Activated effector memory CD4-positive, alpha-beta T cell treated with Interleukin-2 at 50 U/mL for 16 hours (primary cell): Measurements from ENCODE around the gene UCK1.
"Not testable (repeated sequence)": the region's sequence is repeated elsewhere in the genome, so short reads cannot be mapped to it uniquely, and the experiment has no call there.

ENCODE experiments used
- DNase-seq: peaks from one replicate; pipeline ENCODE4 v3.0.0-alpha.2; 2020

The UCK1 gene

DNA sequence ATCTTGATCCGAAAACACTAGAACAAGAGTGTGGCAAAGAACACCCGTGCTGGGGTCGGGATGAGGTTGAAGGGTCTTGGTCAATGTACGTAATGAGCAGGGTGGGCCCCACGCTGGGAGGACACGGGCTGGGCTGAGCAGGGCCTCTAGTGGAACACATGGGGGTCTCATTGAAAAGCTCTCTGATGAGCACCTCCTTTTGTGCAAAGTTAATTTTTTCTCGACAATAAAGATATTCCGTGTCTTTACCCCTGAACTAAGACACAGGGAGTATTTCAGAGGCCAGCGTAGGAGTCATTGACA, 8.0 kb downstream of the UCK1 start:
- DNase-seq: no peak

DNA sequence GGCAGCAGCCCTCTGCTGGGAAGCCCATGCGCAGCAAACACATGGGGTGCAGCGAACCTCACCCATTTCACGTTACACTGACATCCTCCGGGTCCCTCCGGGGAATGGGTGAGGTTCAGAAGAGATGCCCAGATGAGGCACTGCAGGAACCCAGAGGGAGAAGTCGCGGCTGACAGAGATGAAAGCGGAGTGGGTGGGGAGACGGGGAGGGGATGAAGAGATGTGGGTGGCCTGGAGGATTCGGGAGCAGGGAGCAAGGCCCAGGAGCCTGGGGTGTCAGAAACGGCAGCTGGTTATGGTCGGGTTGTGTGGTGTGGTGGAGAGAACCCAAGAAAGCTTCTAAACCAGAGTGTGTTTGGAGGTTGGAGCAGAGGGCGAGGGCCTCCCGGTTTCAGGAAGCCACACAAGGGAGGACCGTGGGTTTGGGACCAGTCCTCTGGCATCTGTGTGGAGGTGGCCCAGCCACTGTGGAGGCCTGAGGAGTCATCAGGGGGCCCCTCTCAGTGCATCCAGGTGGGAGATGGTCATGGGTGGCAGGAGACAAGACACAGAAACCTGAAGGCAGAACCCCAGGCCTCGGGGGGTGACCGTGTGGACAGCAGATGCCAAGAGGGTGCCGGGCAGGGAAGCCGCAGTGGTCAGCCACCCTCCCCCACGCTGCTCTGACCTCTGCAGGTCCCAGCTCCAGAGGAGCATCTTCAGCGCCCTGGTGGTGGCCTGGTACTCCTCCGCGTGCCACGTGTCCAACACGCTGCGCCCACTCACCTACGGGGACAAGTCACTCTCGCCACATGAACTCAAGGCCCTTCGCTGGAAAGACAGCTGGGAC, 8.6 kb downstream of the UCK1 start:
- DNase-seq: no peak

DNA sequence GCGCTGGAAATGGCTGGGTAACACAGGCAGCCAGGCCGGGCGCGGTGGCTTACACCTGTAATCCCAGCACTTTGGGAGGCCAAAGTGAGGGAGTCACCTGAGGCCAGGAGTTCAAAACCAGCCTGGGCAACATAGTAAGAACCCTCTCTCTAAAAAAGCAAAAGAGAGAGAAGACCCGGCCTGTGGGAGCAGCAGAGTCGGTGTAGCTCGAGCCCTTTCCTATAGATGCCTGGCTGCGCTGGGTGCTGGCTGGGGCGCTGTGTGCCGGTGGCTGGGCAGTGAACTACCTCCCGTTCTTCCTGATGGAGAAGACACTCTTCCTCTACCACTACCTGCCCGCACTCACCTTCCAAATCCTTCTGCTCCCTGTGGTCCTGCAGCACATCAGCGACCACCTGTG, 9.2 kb downstream of the UCK1 start:
- DNase-seq: no peak

DNA sequence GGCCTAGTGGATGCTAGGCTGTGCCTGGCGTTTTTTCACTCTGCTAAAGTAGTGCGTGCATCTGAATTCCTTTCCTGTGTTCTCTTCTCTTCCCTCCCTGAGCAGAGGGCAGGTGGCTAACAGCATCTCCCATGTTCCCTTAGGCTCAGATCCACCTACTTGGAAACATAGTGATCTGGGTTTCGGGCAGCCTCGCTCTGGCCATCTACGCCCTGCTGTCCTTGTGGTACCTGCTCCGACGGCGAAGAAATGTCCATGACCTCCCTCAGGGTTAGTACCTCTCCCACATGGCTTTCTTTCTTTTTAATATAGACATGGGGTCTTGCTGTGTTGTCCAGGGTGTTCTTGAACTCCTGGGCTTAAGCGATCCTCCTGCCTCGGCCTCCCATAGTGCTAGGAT, 9.9 kb downstream of the UCK1 start:
- DNase-seq: no peak

DNA sequence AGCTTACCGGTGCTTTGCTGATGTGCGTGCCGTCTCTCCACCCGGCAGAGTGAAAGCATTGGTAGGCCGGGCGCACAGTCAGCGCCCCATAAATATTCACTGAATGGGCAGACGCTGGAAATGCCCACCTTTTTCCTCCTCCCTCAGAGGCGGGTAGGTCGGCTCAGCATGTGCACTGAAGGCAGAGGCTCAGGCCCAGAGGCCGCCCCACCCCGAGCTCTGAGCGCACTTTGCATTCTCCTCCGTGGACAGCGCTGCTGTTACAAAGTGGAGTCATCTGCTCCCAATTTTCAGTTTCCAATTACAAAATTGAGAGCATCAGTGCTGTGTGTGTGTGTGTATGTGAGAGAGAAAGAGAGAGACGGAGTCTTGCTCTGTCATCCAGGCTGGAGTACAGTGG, 10.6 kb downstream of the UCK1 start:
- no peak for DNase-seq

DNA sequence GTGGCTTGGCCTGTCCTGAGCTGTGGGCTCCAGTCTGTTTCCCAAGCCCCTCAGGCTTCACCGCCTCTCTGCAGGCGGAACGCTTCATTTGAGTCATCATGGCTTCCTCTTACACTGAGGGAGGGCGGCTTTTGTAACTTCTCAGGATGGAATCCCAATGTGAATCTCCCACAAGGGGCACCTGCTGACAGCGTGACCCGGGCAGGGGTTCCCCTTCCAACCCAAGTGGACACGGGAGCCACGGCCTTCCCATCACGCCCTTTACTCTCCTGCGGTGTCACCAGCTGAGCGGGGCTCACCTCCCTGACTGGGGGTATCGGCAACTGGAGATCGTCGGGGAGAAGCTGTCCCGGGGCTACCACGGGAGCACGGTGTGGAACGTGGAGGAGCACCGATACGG, 12.5 kb downstream of the UCK1 start:
- DNase-seq: no peak

DNA sequence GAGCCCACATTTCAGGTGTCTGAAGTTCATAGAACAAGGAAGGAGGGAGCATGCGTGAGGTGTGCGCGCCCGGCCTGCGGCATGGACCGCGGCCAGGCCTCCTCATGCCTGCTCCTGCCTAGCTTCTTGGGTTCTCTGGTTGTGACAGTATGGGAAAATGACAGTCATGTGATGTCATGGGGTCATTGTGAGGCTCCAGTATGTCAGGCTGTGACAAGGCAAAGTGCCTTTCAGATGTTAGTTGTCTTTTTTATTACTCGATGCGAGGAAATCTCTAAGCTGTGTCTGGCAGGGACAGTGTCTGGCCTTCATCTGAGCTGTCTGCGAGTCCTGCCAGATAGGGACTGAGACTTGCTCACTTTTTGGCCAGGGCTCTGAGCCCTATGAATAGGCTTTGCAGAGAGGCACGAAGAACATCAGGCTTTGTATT, 13.3 kb downstream of the UCK1 start:
- no peak for DNase-seq

DNA sequence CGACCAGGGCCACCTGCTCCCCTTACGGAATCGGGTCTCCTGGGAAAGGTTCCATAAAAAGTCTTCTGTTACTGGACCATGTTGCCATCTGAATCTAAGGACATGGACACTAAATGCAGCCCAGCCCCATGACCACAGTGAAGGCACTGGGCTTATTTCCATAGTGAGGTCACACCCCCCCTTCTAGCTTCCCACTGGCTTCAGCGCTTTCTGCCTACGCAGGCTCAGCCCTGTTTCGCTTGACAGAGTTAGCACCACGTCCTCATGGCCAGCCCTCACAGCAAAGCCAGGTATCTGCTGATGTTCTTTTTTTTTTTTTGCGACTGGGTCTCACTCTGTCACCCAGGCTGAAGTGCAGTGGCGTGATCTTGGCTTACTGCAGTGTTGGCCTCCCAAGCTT, 14.1 kb downstream of the UCK1 start:
- DNase-seq: no peak

DNA sequence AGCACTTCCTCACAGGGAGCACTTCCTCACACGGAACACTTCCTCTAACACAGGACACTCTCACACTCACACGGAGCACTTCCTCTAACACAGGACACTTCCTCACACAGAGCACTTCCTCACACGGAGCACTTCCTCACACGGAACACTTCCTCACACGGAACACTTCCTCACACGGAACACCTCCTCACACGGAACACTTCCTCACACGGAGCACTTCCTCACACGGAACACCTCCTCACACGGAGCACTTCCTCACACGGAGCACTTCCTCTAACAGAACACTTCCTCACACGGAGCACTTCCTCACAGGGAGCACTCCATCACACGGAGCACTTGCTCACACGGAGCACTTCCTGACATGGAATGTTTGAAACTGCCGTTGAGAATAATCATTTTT, 15.0 kb downstream of the UCK1 start:
- DNase-seq: no peak

DNA sequence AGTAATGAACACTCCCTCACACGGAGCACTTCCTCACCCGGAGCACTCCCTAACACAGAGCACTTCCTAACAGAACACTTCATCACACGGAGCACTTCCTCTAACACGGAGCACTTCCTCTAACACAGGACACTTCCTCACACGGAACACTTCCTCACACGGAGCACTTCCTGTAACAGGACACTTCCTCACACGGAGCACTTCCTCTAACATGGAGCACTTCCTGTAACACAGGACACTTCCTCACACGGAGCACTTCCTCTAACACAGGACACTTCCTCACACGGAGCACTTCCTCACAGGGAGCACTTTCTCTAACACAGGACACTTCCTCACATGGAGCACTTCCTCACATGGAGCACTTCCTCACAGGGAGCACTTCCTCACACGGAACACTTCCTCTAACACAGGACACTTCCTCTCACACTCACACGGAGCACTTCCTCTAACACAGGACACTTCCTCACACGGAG, 15.5 kb downstream of the UCK1 start:
- not testable (repeated sequence) for DNase-seq

DNA sequence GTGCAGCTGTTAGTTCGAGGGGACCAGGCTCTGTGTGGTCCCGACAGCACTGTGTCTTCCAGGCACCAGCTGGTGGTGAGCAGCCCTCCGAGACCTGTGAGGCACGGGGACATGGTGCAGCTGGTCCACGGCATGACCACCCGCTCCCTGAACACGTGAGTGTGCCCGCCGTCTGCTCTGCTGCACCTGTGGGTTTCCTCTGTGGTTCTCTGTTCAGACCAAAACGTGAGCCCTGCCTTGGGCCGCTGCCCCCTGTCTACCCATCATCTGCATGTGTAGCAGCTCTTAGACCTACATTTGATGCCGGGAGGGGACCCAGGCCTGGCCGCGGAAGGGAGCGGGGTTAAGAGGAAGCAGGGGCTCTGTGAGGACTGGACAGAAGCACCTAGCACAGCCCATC, 17.9 kb downstream of the UCK1 start:
- no peak for DNase-seq

DNA sequence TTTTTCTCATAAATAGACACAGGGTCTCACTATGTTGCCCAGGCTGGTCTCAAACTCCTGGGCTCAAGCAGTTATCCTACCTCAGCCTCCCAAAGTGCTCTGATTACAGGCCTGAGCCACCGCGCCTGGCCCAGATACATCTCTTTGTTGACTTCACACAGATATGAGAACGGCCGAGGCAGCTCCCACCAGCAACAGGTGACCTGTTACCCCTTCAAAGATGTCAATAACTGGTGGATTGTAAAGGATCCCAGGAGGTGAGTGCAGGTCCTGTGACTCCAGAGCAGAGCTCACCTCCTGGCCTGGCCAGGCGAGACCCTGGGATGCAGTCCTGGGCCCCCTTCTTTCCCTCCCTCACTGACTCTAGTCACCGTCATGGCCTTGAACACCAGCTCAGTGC, 19.2 kb downstream of the UCK1 start:
- no peak for DNase-seq

DNA sequence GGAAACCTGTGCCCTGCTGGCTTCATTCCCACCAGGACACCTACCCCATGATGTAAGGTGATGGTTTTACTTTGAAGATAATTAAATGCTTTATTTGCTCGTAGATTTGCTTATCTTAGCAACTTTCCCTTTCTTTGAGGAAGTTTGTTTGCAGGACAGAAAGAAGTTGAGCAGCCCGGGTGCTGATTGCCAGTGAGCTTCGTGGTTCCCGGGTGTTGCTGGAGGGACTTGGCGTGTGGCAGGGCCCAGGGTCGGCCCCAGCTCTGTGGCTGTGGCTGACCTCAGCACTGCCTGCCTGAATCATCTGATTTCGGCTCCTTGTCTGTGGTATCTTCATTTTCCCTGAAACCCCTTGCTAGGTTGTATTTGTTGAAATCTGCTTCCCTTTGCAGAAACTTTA, 19.6 kb downstream of the UCK1 start:
- no peak for DNase-seq

DNA sequence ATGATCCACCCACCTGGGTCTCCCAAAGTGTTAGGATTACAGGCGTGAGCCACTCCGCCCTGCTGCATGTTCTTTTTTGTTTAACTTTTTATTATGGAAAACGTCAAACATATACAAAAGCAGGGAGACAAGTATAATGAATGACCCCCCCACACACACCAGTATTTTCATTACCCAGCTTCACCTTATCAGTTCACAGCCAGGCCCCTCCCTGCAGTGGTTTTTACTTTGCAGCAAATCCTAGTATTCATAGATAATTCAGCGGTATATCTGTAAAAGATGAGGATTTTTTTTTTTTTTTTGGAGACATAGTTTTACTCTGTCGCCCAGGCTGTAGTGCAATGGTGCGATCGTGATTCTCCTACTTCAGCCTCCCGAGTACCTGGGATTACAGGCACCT, 26.1 kb downstream of the UCK1 start:
- DNase-seq: no peak

DNA sequence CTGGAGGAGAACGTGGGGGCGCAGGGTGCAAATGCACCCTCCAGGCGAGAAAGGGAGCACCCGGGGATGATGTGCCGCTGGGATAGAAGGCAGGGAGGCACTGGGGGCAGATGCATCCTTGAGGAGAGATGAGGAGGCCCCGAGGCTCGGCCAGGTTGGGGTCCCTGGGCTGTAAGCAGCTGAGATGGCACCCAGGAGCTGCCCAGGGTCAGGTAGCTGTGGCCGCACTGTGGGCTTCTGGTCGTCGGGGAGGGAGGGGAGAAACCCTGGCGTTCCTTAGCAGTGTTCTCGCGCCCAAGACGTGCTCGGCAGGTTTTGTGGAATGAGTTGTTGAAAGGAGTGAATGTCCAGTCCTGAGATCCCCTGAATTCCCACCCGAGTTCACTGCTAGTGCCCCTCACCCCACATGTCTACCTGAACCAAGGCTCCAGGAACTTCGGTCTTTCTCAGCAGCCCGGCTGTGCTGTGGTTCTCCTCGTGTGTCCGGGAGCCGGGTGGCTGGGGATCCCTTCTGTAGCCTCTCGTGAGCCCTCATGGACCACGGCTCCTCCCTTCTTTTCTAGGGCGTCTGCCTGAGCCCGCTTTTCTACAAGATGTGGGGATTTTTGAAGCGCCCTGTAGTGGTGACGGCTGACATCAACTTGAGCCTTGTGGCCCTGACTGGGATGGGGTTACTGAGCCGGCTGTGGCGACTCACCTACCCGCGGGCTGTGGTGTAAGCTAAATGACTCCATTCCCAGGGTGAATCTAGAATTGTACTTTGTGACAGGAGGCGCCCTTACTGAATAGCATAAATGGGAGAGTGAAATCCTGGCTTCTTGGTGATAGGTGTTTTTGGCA, 27.2 kb downstream of the UCK1 start:
- DNase-seq: peak; percentile 46

DNA sequence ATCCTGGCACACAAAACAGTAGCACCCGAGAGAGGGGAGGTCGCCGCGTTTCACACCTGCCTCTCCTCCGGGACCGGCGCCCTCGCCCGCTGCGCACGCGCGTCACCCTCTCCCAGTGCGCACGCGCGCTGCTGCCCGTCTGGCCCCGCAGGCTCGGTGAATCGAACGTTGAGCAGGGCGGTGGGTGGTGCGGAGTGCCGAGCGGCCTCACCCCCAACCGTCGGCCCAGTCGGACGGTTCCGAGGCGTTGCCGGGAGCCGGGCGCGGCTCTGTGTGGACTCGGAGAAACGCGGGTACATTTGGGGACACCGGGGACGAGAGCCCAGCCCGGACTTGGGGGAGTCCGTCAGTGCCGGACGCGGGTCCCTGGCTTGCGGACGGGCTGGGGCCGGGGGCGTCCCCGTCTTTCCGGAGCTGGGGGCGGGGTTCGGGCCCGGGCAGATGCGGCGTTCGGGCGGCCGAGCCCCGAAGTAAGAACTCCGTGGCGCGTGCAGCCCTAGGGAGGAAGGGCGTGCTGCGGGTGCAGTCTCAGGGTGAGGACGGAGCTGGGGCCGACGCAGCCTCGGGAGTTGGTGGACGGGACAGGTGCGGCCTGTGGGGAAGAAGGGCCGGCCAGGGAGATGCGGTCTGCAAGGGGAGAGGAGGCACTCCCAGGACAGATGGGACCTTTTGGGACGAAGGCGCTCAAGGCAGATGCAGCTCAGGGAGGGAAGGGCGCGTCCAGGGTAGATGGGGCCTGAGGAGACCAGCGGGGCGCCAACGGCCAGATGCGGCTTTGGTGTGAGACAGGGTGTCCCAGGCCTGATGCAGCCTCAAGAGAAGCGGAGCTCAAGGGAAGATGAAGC, 28.1 kb downstream of the UCK1 start, which contains the start of gene POMT1:
POMT1 (plus strand) TSS at position 138 of the 845 bp plus-strand sequence. CDS start 1,301 bp downstream, outside the sequence.
- peak; percentile 87 for DNase-seq

DNA sequence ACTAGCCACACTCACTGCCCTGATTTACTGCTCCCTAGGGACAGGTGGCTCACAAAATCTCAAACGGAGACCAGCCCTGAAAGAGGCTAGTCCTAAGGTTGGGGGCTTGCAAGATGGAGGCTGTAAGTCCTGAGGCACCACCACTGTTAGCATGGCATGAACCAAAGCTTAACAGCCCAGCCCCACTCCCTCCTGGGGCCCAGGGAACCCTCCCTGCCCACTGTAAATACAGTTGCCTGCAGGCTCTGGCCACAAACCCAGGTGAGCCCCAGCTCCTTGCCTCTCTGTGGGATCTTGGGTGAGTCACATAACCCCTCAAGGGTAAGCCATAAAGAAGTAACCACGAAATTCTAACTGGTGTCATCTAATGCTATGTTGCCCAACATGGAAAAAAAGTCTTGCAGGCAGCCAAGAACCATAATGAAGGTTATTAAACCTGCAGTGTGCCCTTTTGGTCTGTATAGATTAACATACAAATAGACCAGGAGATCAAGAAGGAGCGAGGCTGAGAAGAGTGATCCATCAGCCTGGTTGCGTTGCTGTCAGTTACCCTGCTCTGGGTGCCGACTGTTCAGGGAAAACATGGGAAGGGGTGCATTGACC, 30.0 kb downstream of the UCK1 start:
- peak; percentile 55 for DNase-seq

DNA sequence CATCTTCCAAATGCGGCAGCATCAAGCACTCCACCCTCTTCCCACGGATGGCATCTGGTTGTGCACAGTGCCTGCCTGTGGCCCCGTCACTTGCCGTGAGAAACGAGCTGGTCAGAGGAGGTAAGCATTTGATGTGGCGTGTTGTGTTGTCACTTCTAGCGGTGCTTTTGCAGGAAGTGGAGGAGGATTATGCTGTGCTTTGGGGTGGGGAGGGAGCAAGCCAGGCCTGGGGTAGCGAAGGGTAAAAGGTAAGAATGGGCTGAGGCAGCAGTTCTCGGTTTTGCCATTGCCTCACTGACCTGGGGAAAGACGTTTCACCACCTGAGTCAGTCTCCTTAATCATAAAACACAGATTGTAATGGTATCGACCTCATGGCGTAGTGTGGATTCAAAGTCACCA, 30.7 kb downstream of the UCK1 start:
- peak; percentile 72 for DNase-seq

DNA sequence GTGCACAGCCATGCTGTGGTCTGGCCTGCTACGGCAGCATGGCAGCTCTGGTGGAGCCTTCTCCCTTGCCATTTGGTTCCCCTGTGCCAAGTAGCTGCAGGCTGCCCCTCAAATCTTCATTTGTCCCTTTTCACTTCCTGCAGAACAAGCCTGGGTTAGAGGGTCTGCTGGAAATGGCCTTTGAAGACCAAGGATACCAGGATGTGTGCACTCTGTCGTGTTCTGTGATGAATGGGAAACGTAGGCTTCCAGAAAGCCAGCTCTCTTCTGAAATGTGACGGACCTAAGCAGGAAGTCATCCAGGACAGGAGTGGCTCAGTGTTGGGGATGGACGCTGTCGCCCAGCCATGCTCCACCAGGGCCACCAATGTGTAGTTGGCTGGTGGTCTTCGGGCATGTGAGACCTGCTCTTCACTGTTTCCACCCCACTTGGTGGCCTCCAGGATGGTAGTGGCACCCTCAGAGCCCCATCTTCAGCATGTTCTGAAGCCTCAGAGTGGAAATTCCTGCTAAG, 31.8 kb downstream of the UCK1 start:
- no peak for DNase-seq

DNA sequence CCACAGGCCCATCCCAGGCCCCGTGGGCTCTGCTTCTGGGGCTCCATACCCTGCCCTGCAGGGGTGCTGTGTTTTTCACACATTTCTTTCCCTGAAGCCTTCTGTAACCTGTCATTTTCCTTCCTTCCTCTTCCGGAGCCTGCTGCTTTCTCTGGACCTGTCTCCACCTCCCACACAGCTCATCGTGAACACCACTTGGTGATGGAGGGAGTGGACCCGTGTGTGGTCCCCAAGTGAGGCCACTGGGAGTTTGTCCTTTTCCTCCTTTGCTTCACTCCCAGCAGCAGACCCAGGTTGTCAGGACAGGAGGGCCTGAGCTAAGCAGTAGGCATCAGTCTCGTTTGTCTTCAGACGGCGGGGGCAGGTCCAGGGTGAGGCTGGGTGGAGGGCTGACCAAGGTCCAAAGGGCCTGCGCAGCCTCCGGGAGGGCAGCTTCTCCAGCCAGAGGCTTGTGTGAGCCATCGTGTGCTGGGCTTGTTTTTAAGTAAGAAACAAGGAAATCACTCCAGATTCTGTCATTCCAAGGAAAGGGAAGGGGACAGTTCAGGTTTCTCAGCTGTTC, 34.1 kb downstream of the UCK1 start:
- no peak for DNase-seq

DNA sequence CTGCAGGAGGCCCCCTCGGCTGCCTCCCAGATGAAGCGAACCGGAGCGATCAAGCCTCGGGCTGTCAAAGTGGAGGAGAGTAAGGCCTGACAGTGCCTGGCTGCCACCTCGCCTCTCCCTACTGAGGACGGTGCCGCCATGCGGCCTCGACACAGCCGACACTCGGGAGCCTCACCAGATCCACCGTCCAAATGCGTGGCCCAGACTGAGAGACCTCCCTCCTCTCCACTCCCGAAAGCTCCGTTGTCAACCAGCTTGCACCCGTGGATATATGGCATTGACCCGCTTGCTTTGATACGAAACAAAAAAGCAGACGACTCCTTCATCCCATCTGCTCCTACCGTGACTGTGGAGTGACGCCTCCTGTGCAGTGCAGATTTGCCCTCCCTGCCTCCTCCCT, 35.3 kb downstream of the UCK1 start:
- no peak for DNase-seq

DNA sequence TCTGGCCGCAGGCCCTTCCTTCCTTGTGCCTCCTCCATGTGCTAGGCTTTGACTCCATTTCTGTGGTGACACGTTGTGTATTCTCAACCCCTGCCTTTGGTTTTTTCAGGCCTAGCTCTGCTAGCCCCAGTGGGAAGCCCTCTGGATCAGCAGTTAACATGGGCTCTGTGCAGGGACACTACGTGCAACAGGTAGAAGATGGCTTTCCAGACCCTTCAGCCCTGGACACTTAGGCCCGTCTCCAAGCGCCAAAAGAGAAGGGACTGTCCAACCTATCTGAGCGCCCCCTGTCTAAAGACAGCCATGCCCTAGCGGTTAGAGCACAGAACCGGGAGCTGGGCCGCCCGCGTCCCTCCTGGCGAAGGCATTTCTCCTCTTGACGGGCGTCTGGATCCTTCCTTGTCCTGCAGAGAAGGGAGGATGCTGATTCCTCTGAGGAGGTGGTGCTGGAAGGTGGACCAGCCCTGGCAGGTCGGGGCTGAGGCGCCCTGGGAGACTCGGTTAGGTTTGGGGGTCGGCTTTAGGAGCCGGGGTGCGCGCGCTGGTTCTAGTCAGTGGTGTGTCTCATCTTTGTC, 36.7 kb downstream of the UCK1 start:
- no peak for DNase-seq
